ENCODE measurements around the gene CLEC2L. TPM values are rescaled to one million over a fixed set of nuclear protein-coding genes. Genes with fewer than 3 reads are reported as not detected.

Gene CLEC2L
- not detected in 2 replicates for total RNA-seq

DNA sequence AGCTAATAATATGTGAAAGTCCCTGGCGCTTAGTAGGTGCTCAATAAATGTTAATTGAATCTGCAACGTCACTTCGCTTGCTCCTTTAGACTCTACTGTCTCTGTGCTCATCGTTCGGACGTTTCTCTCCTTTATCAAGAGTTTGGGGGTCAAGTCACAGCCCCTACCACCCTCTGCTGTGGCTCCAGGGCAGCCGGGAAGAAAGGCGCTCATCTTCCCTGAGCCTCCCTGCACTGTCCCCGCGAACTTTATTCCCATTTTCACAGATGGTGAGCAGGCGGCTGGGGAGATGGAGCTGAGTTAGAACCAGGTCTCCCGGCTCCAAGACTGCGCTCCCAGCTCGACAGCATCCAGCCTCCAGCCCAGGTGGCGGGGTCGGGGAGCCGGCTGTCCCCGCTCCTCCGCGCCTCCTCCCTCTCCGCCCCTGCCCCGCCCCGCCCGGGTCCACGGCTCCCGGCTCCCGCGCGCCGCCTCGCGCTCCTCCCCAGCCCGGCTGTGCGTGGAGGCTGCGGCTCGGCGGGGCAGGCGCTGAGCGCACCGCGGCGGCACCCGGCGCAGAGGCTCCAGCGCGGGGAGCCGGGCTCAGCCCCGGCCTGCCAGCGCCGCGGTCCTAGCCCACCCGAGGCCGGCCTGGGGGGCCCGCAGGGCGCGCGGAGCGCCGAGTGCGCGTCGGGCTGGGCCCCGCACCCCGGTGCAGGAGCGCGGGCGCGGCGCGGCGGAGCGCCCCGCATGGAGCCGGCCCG, at the start of gene CLEC2L:
Gene CLEC2L (plus strand): TSS at position 487 of the 743 bp plus-strand sequence. CDS start 243 bp downstream, at position 730.
- DNase-seq (ENCODE audit: low read depth) = no peak
- no peak within 1 kb of the TSS for H3K4me3 ChIP-seq (ENCODE audit: low read depth, low read length)
- no peak for TF ChIP-seq CTCF (conservative IDR thresholded peaks at IDR 0.05; ENCODE audit: low read depth, low read length)

GRCh38 chr7:139476139-139476538, 47.3 kb upstream of the CLEC2L start:
- TF ChIP-seq CTCF (conservative IDR thresholded peaks at IDR 0.05; ENCODE audit: low read depth, low read length) = no peak
- no peak for DNase-seq (ENCODE audit: low read depth)
- no peak overlapping the region for H3K4me3 ChIP-seq (ENCODE audit: low read depth, low read length)

GRCh38 chr7:139476891-139477290, 46.6 kb upstream of the CLEC2L start:
- TF ChIP-seq CTCF (conservative IDR thresholded peaks at IDR 0.05; ENCODE audit: low read depth, low read length) = no peak
- no peak overlapping the region for H3K4me3 ChIP-seq (ENCODE audit: low read depth, low read length)
- DNase-seq (ENCODE audit: low read depth) = no peak

DNA sequence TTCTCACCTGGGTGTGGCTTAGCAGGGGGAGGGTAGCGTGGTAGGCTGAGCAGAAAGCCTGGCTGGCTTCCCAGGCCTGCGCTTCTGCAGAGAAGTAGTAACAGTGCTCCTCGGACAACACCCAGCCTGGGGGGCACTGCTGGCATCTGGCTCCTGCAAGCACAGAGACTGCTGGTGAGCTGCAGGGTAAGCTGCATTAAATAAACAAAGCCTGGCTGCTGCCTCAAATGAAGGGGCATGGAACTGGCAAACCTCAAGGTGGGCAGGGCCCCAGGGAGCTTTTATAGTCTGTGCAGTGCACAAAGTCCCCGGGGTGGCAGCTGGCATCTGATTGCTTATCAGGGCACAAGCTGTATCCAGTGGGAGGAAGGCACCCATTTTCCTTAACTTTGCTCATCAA, 43.9 kb upstream of the CLEC2L start:
- DNase-seq (ENCODE audit: low read depth) = no peak
- H3K4me3 ChIP-seq (ENCODE audit: low read depth, low read length) = no peak overlapping the region
- TF ChIP-seq CTCF (conservative IDR thresholded peaks at IDR 0.05; ENCODE audit: low read depth, low read length) = no peak

GRCh38 chr7:139481364-139481763, 42.1 kb upstream of the CLEC2L start:
- no peak for DNase-seq (ENCODE audit: low read depth)
- H3K4me3 ChIP-seq (ENCODE audit: low read depth, low read length) = no peak overlapping the region
- no peak for TF ChIP-seq CTCF (conservative IDR thresholded peaks at IDR 0.05; ENCODE audit: low read depth, low read length)

GRCh38 chr7:139482122-139482521, 41.4 kb upstream of the CLEC2L start:
- DNase-seq (ENCODE audit: low read depth) = no peak
- H3K4me3 ChIP-seq (ENCODE audit: low read depth, low read length) = no peak overlapping the region
- no peak for TF ChIP-seq CTCF (conservative IDR thresholded peaks at IDR 0.05; ENCODE audit: low read depth, low read length)

Data from epithelial cell of proximal tubule (primary cell).